AG10803 (cell line): ENCODE results near the gene CSDE1.
"Not testable (repeated sequence)": the region's sequence is repeated elsewhere in the genome, so short reads cannot be mapped to it uniquely, and the experiment has no call there.

Source experiments
- DNase-seq: peaks from one replicate; pipeline ENCODE4 v3.0.0; 2010; ENCODE audit warnings: low read depth
- H3K4me3 ChIP-seq: 2 replicates; pipeline ENCODE4 v1.5.1; 2011; ENCODE audit warnings: mild to moderate bottlenecking, low read length, control low read depth
- TF ChIP-seq, protein P1 (sequence below): conservative IDR thresholded peaks from 2 replicates; pipeline ENCODE4 v1.5.1; 2011; ENCODE audit warnings: mild to moderate bottlenecking, low read length, control low read depth, inconsistent platforms

The CSDE1 gene

DNA sequence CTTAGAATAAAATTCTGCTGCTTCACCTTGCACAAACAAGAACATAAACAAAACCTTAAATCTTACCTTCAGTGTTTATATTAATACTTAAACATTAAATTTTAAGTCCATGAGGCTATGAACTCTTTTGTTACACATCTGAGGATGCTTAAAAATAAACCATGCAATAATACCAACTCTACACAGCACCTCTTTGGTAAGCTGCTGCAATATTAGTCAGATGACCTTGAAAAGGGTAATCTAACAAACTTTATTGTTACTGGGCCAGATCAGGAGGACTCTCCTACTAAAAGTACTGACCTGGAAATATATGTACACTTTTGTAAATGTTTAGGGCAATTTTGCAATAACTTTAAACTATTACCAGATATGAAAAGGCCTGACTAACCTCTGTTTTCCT, 21.9 kb upstream of the CSDE1 start:
- H3K4me3 ChIP-seq: peak overlapping the region; percentile 92
- TF ChIP-seq, protein P1, sequence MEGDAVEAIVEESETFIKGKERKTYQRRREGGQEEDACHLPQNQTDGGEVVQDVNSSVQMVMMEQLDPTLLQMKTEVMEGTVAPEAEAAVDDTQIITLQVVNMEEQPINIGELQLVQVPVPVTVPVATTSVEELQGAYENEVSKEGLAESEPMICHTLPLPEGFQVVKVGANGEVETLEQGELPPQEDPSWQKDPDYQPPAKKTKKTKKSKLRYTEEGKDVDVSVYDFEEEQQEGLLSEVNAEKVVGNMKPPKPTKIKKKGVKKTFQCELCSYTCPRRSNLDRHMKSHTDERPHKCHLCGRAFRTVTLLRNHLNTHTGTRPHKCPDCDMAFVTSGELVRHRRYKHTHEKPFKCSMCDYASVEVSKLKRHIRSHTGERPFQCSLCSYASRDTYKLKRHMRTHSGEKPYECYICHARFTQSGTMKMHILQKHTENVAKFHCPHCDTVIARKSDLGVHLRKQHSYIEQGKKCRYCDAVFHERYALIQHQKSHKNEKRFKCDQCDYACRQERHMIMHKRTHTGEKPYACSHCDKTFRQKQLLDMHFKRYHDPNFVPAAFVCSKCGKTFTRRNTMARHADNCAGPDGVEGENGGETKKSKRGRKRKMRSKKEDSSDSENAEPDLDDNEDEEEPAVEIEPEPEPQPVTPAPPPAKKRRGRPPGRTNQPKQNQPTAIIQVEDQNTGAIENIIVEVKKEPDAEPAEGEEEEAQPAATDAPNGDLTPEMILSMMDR: no peak
- no peak for DNase-seq

DNA sequence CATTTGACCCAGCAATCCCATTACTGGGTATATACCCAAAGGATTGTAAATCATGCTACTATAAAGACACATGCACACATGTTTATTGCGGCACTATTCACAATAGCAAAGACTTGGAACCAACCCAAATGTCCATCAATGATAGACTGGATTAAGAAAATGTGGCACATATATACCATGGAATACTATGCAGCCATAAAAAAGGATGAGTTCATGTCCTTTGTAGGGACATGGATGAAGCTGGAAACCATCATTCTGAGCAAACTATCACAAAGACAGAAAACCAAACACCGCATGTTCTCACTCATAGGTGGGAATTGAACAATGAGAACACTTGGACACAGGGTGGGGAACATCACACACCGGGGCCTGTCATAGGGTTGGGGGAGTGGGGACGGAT, 18.9 kb upstream of the CSDE1 start:
- not testable (repeated sequence) for H3K4me3 ChIP-seq, DNase-seq

DNA sequence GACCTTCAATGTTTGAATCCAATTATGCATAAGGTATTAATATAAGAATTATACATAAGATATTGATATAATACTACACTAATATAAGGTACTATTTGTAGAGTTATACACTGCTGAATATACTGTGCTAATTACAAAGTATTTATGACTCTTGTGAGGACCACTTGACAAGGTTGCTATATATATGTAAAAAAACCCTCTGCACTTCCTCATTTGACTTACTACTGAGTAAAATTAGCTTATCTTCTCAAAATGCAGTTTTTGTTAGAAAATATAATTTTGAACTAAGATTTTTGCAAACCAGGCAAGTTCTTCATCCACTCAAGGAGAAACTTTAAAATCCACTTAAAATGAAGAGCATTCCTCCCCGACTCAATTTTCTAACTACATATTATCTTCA, 14.2 kb upstream of the CSDE1 start:
- no peak for DNase-seq
- no peak overlapping the region for H3K4me3 ChIP-seq
- TF ChIP-seq, protein P1: no peak

DNA sequence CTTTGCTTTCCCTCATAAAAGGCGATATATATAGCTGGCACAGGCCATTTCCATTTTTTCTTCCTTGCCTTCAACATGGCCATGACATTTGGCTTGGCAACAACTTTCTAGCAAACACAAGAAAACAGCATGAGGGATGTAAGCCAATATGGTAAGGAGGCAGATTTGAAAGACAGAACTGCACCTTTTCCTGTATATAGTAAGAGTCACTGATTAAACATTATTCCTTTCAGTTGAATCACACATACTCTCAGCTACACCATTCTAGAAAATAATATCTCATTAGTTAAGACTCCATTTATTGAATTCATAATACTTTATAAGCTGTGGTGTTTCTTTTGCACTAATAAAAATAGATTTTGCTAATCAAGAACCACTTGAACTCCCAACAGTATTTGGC, 13.2 kb upstream of the CSDE1 start:
- TF ChIP-seq, protein P1: no peak
- H3K4me3 ChIP-seq: no peak overlapping the region
- no peak for DNase-seq

- no peak for DNase-seq
- TF ChIP-seq, protein P1: peak; percentile 6; the same call in 1 of the 2 replicates
- no peak overlapping the region for H3K4me3 ChIP-seq
Measured at GRCh38 chr1:114764689-114765088, 6.9 kb upstream of the CSDE1 start.

DNA sequence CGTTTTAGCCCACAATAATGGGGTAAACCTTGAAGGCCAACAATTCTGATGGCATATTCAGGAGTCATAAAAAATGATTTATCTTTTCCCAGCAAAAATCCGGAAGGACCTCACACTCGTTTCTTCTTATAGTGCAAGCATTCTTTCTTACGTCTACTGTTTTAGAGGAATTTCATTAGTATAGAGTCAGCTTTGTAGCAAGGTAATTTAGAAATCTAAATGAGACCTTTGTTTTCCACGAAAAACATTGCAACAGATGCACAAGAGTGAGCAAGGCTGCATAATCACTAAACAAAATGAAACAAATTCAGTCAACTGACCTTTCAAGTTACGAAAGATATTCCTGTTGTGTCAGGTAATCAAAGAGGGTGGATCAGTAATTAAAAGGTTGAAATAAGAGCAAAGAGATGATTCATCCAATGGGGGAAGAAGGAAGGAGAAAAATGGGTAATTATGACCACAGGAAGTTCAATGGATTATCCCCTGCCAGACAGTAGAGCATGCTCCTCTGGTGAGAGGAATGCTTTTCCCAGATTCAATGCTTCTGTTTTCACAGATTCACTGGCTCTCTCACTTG, 560 bp upstream of the CSDE1 start:
- no peak for DNase-seq
- peak overlapping the region; percentile 100 for H3K4me3 ChIP-seq
- TF ChIP-seq, protein P1: no peak

GRCh38 chr1:114756949-114757454, 782 bp downstream of the CSDE1 start:
- TF ChIP-seq, protein P1: no peak
- H3K4me3 ChIP-seq: peak overlapping the region; percentile 100
- DNase-seq: peak; percentile 60
